HEK293 (cell line): ENCODE results near the gene ALDH3A1.

Experiments
- CTCF ChIP-seq: fragments of 450-650 bp; formaldehyde crosslinking; IDR thresholded peaks from 2 replicates; pipeline ENCODE4 v1.5.1; 2016; ENCODE audit warnings: missing biosample characterization, missing genetic modification characterization
- PRDM4 ChIP-seq: fragments of 450-650 bp; formaldehyde crosslinking; IDR thresholded peaks from 2 replicates; pipeline ENCODE4 v1.5.1; 2017; ENCODE audit warnings: missing biosample characterization, missing genetic modification characterization
- SETDB1 ChIP-seq: IDR thresholded peaks from one replicate; pipeline ENCODE4 v1.6.1; 2017; ENCODE audit warnings: mild to moderate bottlenecking, low read length, moderate library complexity, mixed read lengths; ENCODE audit not compliant: insufficient read length
- ZBTB26 ChIP-seq: fragments of 450-650 bp; formaldehyde crosslinking; optimal IDR thresholded peaks from 2 replicates; pipeline ENCODE3; 2016; ENCODE audit warnings: missing biosample characterization, mild to moderate bottlenecking, missing genetic modification characterization
- ZFP69B ChIP-seq: fragments of 450-650 bp; formaldehyde crosslinking; IDR thresholded peaks from 2 replicates; pipeline ENCODE4 v1.5.1; 2016; ENCODE audit warnings: missing biosample characterization, missing genetic modification characterization
- ZNF133 ChIP-seq: fragments of 450-650 bp; formaldehyde crosslinking; IDR thresholded peaks from 2 replicates; pipeline ENCODE4 v1.5.1; 2016; ENCODE audit warnings: missing biosample characterization, missing genetic modification characterization
- ZNF274 ChIP-seq, 2 experiments: fragments of 200-500 bp in 1 of 2; fragments of 450-650 bp in 1 of 2; sonication (Bioruptor generic) in 1 of 2; formaldehyde crosslinking in 1 of 2; IDR thresholded peaks; 2 replicates each; pipeline versions ENCODE4 v1.5.1 to v1.6.1; 2014 to 2016; ENCODE audit warnings: borderline replicate concordance in 1 of 2, inconsistent platforms in 1 of 2, low read length in 1 of 2, missing biosample characterization in 1 of 2, missing genetic modification characterization in 1 of 2
- ZNF292 ChIP-seq: fragments of 450-650 bp; formaldehyde crosslinking; IDR thresholded peaks from 2 replicates; pipeline ENCODE4 v1.5.1; 2016; ENCODE audit warnings: low read depth, missing biosample characterization, missing genetic modification characterization, borderline replicate concordance
- ZNF610 ChIP-seq: fragments of 450-650 bp; formaldehyde crosslinking; IDR thresholded peaks from 2 replicates; pipeline ENCODE4 v1.5.1; 2016; ENCODE audit warnings: missing biosample characterization, missing genetic modification characterization, borderline replicate concordance
- ZNF843 ChIP-seq: fragments of 450-650 bp; formaldehyde crosslinking; IDR thresholded peaks from 2 replicates; pipeline ENCODE4 v1.5.1; 2016; ENCODE audit warnings: missing biosample characterization, missing genetic modification characterization

- TF ChIP-seq ZNF133 (no peak), CTCF (tag by site-specific recombination) (no peak), ZBTB26 (tag by site-specific recombination) (no peak), ZNF610 (tag by site-specific recombination) (no peak), ZNF843 (tag by site-specific recombination) (no peak), SETDB1 (no peak), ZFP69B (tag by site-specific recombination) (no peak), PRDM4 (tag by site-specific recombination) (no peak), ZNF292 (tag by site-specific recombination) (no peak), ZNF274 (IDR thresholded peaks at IDR 0.05; ENCODE audit: low read length) (no peak), ZNF274 (tag by site-specific recombination; IDR thresholded peaks at IDR 0.05; ENCODE audit: borderline replicate concordance) (no peak)
Measured at GRCh38 chr17:19705201-19705600, 42.9 kb downstream of the ALDH3A1 start.
